CD4-positive, alpha-beta T cell treated with Interleukin-10 for 1 hour (primary cell): ENCODE data around the gene VPS35.

Source experiments
- DNase-seq: peaks from one replicate; pipeline ENCODE4 v3.0.0-alpha.2; 2020

VPS35 gene

GRCh38 chr16:46606231-46606630 is 82.7 kb downstream of the VPS35 start:
- DNase-seq = no peak
